ENCODE results near the gene CDH19.

DNA sequence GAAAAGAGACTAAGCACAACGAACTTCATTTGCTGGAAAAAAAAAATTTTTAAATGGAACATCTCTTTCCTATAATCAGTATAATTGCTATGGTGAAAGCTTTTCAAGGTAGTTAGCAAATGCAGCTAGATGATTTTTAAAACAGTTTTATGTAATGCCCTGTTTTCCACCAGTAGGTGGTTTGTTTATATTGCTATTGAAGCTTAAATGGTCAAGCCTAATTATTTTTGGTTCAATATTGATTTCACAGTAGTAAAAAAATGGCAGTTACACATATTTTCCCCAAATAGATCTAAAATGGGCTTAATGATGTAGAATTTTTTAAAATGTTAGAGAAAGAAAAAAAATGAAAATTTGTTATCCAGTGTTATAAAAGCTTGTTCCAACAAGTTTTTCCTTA is 70.2 kb downstream of the CDH19 start:
- TF ChIP-seq, protein P1, sequence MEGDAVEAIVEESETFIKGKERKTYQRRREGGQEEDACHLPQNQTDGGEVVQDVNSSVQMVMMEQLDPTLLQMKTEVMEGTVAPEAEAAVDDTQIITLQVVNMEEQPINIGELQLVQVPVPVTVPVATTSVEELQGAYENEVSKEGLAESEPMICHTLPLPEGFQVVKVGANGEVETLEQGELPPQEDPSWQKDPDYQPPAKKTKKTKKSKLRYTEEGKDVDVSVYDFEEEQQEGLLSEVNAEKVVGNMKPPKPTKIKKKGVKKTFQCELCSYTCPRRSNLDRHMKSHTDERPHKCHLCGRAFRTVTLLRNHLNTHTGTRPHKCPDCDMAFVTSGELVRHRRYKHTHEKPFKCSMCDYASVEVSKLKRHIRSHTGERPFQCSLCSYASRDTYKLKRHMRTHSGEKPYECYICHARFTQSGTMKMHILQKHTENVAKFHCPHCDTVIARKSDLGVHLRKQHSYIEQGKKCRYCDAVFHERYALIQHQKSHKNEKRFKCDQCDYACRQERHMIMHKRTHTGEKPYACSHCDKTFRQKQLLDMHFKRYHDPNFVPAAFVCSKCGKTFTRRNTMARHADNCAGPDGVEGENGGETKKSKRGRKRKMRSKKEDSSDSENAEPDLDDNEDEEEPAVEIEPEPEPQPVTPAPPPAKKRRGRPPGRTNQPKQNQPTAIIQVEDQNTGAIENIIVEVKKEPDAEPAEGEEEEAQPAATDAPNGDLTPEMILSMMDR (IDR thresholded peaks at IDR 0.05): 0 out of 2 replicates have a peak, but pooled peaks have one; percentile 15
- no peak for TF ChIP-seq ZFX (IDR thresholded peaks at IDR 0.05; ENCODE audit: borderline replicate concordance)
